Measurements from ENCODE around the gene ZNF3.
A peak's percentile ranks its signal among the peaks of the same experiment; 100 is the strongest.

The ZNF3 gene

GRCh38 chr7:100059251-100059739, 22.2 kb downstream of the ZNF3 start:
- in situ Hi-C loops (cut with HindIII; ENCODE audit: low sequenced_read_pairs): no loop called here
- TF ChIP-seq CTCF (IDR thresholded peaks at IDR 0.05; ENCODE audit: low read depth, low read length, missing control alignments): no peak
- DNase-seq (ENCODE audit: low read depth): no peak
- no peak overlapping the region for H3K4me3 ChIP-seq (ENCODE audit: low read depth, low read length)

DNA sequence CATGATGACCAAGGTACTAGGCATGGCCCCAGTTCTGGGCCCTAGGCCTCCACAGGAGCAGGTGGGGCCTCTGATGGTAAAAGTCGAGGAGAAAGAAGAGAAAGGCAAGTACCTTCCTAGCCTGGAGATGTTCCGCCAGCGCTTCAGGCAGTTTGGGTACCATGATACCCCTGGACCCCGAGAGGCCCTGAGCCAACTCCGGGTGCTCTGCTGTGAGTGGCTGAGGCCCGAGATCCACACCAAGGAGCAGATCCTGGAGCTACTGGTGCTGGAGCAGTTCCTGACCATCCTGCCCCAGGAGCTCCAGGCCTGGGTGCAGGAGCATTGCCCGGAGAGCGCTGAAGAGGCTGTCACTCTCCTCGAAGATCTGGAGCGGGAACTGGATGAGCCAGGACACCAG, 24.5 kb downstream of the ZNF3 start:
- DNase-seq (ENCODE audit: low read depth): no peak
- TF ChIP-seq CTCF (IDR thresholded peaks at IDR 0.05; ENCODE audit: low read depth, low read length, missing control alignments): no peak
- in situ Hi-C loops (cut with HindIII; ENCODE audit: low sequenced_read_pairs): no loop called here
- no peak overlapping the region for H3K4me3 ChIP-seq (ENCODE audit: low read depth, low read length)

DNA sequence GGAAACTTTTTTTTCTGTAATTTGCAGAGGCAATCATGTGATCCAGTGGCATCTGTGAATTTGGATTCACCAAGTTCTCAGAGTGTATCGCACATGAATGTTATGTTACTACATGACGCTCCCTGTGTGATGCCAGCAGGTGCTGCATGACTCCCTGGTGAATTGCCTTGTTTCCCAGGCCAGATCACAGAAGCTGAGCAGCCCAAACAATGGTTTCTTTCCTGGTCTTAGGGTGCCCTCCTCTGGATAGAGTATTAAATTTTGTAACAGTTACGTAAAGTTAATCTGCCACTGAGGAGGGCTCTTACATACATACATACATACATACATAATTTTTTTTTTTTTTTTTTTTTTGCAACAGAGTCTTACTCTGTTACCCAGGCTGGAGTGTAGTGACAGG, 28.3 kb downstream of the ZNF3 start:
- peak; percentile 7 for TF ChIP-seq CTCF (IDR thresholded peaks at IDR 0.05; ENCODE audit: low read depth, low read length, missing control alignments)
- no peak overlapping the region for H3K4me3 ChIP-seq (ENCODE audit: low read depth, low read length)
- DNase-seq (ENCODE audit: low read depth): peak; percentile 58
- in situ Hi-C loops (cut with HindIII; ENCODE audit: low sequenced_read_pairs): no loop called here

GRCh38 chr7:100051611-100052010, 29.9 kb downstream of the ZNF3 start:
- H3K4me3 ChIP-seq (ENCODE audit: low read depth, low read length): no peak overlapping the region
- TF ChIP-seq CTCF (IDR thresholded peaks at IDR 0.05; ENCODE audit: low read depth, low read length, missing control alignments): no peak
- in situ Hi-C loops (cut with HindIII; ENCODE audit: low sequenced_read_pairs): no loop called here
- DNase-seq (ENCODE audit: low read depth): no peak

GRCh38 chr7:100049441-100050291, 31.9 kb downstream of the ZNF3 start, which contains the start of gene ZSCAN21:
TSS of gene ZSCAN21 (plus strand) at chr7:100049774. CDS start at chr7:100057007, 7,233 bp downstream.
- H3K4me3 ChIP-seq (ENCODE audit: low read depth, low read length): peak within 1 kb of the TSS; percentile 79
- TF ChIP-seq CTCF (IDR thresholded peaks at IDR 0.05; ENCODE audit: low read depth, low read length, missing control alignments): peak; percentile 30
- peak; percentile 76 for DNase-seq (ENCODE audit: low read depth)
- in situ Hi-C loops (cut with HindIII; ENCODE audit: low sequenced_read_pairs): no loop called here

DNA sequence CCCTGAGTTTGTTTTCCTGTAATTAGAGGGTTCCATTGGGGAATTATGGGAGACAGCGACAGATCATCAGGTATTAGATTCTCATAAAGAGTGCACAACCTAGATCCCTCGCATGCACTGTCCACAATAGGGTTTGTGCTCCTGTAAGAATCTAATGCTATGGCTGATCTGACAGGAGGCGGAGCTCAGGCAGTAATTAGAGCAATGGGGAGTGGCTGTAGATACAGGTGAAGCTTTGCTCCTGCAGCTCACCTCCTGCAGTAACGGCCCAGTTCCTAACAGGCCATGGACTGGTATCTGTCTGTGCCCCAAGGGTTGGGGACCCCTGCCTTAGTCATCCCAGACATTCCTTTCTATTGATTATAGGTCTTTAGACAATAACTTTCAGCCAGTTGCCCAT, 32.8 kb downstream of the ZNF3 start:
- in situ Hi-C loops (cut with HindIII; ENCODE audit: low sequenced_read_pairs): no loop called here
- TF ChIP-seq CTCF (IDR thresholded peaks at IDR 0.05; ENCODE audit: low read depth, low read length, missing control alignments): no peak
- no peak overlapping the region for H3K4me3 ChIP-seq (ENCODE audit: low read depth, low read length)
- DNase-seq (ENCODE audit: low read depth): no peak
